GM23338 (cell line): ENCODE results near the gene ACOD1. TPM values are rescaled to one million over a fixed set of nuclear protein-coding genes. Genes with fewer than 3 reads are reported as not detected.

Source experiments
- ATAC-seq: fragments of 200-7000 bp; cut with Tn5 transposase; 3 replicates; pipeline ENCODE4 v1.9.1; 2020
- DNase-seq: peaks from one replicate; pipeline ENCODE4 v3.0.0-alpha.2; 2015; ENCODE audit warnings: low spot score
- H2AFZ ChIP-seq: fragments of 200-600 bp; sonication (generic); 2 replicates; pipeline ENCODE4 v1.8.0; 2016; ENCODE audit warnings: antibody characterized with exemption, mild to moderate bottlenecking, moderate library complexity
- H3F3A ChIP-seq: fragments of 200-600 bp; sonication (generic); replicated peaks from 2 replicates; pipeline ENCODE4 v1.8.0; 2017; ENCODE audit warnings: antibody characterized with exemption, mixed run types, low read depth
- H3K27ac ChIP-seq: fragments of 200-600 bp; sonication (generic); 2 replicates; pipeline ENCODE4 v1.6.1; 2016; ENCODE audit warnings: low read depth
- H3K27me3 ChIP-seq: fragments of 200-600 bp; sonication (generic); 2 replicates; pipeline ENCODE4 v1.8.0; 2016; ENCODE audit warnings: mild to moderate bottlenecking, mixed run types, moderate library complexity; ENCODE audit not compliant: insufficient read depth
- H3K36me3 ChIP-seq: fragments of 200-600 bp; sonication (generic); 2 replicates; pipeline ENCODE4 v1.8.0; 2016; ENCODE audit warnings: mild to moderate bottlenecking; ENCODE audit not compliant: insufficient read depth
- H3K4me1 ChIP-seq: fragments of 200-600 bp; sonication (generic); 2 replicates; pipeline ENCODE4 v1.8.0; 2016; ENCODE audit warnings: mild to moderate bottlenecking, moderate library complexity; ENCODE audit not compliant: insufficient read depth
- H3K4me2 ChIP-seq: fragments of 200-600 bp; sonication (generic); 2 replicates; pipeline ENCODE4 v1.7.1; 2017; ENCODE audit warnings: mixed run types
- H3K4me3 ChIP-seq: fragments of 200-600 bp; sonication (generic); 2 replicates; pipeline ENCODE4 v1.6.1; 2016; ENCODE audit warnings: mixed run types
- H3K79me2 ChIP-seq: fragments of 200-600 bp; sonication (generic); replicated peaks from 2 replicates; pipeline ENCODE4 v1.8.0; 2017; ENCODE audit warnings: mild to moderate bottlenecking; ENCODE audit not compliant: insufficient read depth
- H3K9me2 ChIP-seq: fragments of 200-600 bp; sonication (generic); 2 replicates; pipeline ENCODE4 v1.8.0; 2017; ENCODE audit not compliant: insufficient read depth
- H4K20me1 ChIP-seq: fragments of 200-600 bp; sonication (generic); replicated peaks from 2 replicates; pipeline ENCODE4 v1.8.0; 2017; ENCODE audit warnings: mild to moderate bottlenecking; ENCODE audit not compliant: insufficient read depth
- H3K27ac Mint-ChIP-seq: 2 replicates; pipeline ENCODE4 v1.8.0; 2020; ENCODE audit warnings: inconsistent platforms, mild to moderate bottlenecking, moderate library complexity, mixed read lengths
- H3K27me3 Mint-ChIP-seq: 3 replicates; pipeline ENCODE4 v1.8.0; 2022; ENCODE audit warnings: low read depth, mild to moderate bottlenecking, moderate library complexity, mixed read lengths, inconsistent platforms; ENCODE audit not compliant: insufficient read depth, poor library complexity
- H3K36me3 Mint-ChIP-seq: 3 replicates; pipeline ENCODE4 v1.8.0; 2021; ENCODE audit warnings: low read depth, mild to moderate bottlenecking, inconsistent platforms, moderate library complexity, mixed read lengths
- H3K4me1 Mint-ChIP-seq: 3 replicates; pipeline ENCODE4 v1.8.0; 2020; ENCODE audit warnings: mild to moderate bottlenecking, inconsistent platforms, mixed read lengths
- H3K4me3 Mint-ChIP-seq: 3 replicates; pipeline ENCODE4 v1.8.0; 2021; ENCODE audit warnings: moderate library complexity, mild to moderate bottlenecking, inconsistent platforms, mixed read lengths
- H3K9me3 Mint-ChIP-seq: 3 replicates; pipeline ENCODE4 v1.8.0; 2020; ENCODE audit warnings: moderate library complexity, mild to moderate bottlenecking, inconsistent platforms, mixed read lengths
- CREB1 ChIP-seq: fragments of 250-450 bp; sonication (Bioruptor Pico); IDR thresholded peaks from 2 replicates; pipeline ENCODE4 v1.5.0; 2020; ENCODE audit warnings: low read depth, mild to moderate bottlenecking, moderate library complexity
- EZH2 ChIP-seq: fragments of 200-600 bp; sonication (generic); IDR thresholded peaks from one replicate; pipeline ENCODE4 v1.8.0; 2017; ENCODE audit warnings: antibody characterized with exemption, mild to moderate bottlenecking, low read depth; ENCODE audit not compliant: unreplicated experiment
- EZH2phosphoT487 ChIP-seq: fragments of 200-600 bp; sonication (generic); IDR thresholded peaks from one replicate; pipeline ENCODE4 v1.8.1; 2018; ENCODE audit warnings: antibody characterized with exemption; ENCODE audit not compliant: unreplicated experiment
- JUNB ChIP-seq: IDR thresholded peaks from one replicate; pipeline ENCODE4 v1.6.1; 2016; ENCODE audit warnings: antibody characterized with exemption; ENCODE audit not compliant: unreplicated experiment
- NANOG ChIP-seq: IDR thresholded peaks from 2 replicates; pipeline ENCODE4 v1.6.1; 2016; ENCODE audit warnings: antibody characterized with exemption, borderline replicate concordance
- POLR2AphosphoS5 ChIP-seq: IDR thresholded peaks from 2 replicates; pipeline ENCODE4 v1.6.1; 2016; ENCODE audit warnings: antibody characterized with exemption, low read depth
- STAT1 ChIP-seq: IDR thresholded peaks from one replicate; pipeline ENCODE4 v1.6.1; 2016; ENCODE audit warnings: antibody characterized with exemption; ENCODE audit not compliant: unreplicated experiment
- ZNF114 ChIP-seq: fragments of 250-450 bp; sonication (Bioruptor Pico); IDR thresholded peaks from 2 replicates; pipeline ENCODE4 v1.5.0; 2020; ENCODE audit warnings: mild to moderate bottlenecking, moderate library complexity
- polyA plus RNA-seq: library from polyadenylated mRNA; unstranded; fragments of >200 nt; fragmentation: Nextera tagmentation; extraction: Ambion mirVana; gene quantifications from 2 replicates; pipeline ENCODE4 v1.2.1, GENCODE V29; 2016
- total RNA-seq: library from RNA; depleted of rRNA; stranded (reverse); fragments of >200 nt; shearing (Covaris generic); gene quantifications from 2 replicates; pipeline ENCODE4 v1.2.3, GENCODE V29; 2014
- TF ChIP-seq, protein P1 (sequence below): IDR thresholded peaks from one replicate; pipeline ENCODE4 v1.6.1; 2018; ENCODE audit warnings: antibody characterized with exemption; ENCODE audit not compliant: unreplicated experiment
- TF ChIP-seq, protein P2 (sequence below), 2 experiments: fragments of 200-600 bp in 1 of 2; sonication (generic) in 1 of 2; conservative IDR thresholded peaks; 2 replicates each; pipeline versions ENCODE4 v1.5.1 to v1.6.1; 2016 to 2017; ENCODE audit warnings: antibody characterized with exemption in 2 of 2, low read depth in 2 of 2, mild to moderate bottlenecking in 2 of 2, moderate library complexity in 1 of 2
- TF ChIP-seq, protein P3 (sequence below): IDR thresholded peaks from 2 replicates; pipeline ENCODE4 v1.6.1; 2016; ENCODE audit warnings: antibody characterized with exemption
- TF ChIP-seq, protein P4 (sequence below): fragments of 250-450 bp; sonication (Bioruptor Pico); IDR thresholded peaks from 2 replicates; pipeline ENCODE4 v1.5.0; 2020; ENCODE audit warnings: mild to moderate bottlenecking, moderate library complexity

Gene ACOD1
- total and polyA plus RNA-seq, 2 experiments from 2014 or later: not detected

DNA sequence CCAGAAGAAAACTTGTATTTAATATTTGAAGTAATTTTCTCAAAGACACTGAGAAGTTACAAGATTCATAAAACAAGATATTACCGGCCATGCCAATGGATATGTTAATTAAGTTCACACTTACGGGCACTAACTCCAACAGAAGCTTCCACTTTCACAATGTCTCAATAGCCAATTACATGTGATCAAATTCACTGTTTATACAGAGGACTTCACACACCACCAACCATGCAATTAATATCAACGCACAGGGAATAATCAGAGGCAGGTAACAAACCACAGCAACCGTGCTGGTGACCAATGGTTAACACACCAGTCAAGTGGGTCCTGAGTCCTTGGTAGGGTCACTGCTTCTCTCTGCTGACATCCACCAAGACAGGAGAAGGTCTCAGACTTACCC lies 5.9 kb upstream of the ACOD1 start:
- Mint-ChIP-seq H3K36me3 (no peaks in the 10 kb centered on the region), H3K27ac (no peak overlapping the region), H3K4me3 (no peak overlapping the region), H3K9me3 (no peaks in the 10 kb centered on the region), H3K27me3 (no peaks in the 10 kb centered on the region), H3K4me1 (no peaks in the 10 kb centered on the region)
- no peaks in the 10 kb centered on the region for H3K27me3 ChIP-seq
- H3F3A ChIP-seq: no peaks in the 10 kb centered on the region
- no peak overlapping the region for H3K4me2 ChIP-seq
- H3K4me3 ChIP-seq: no peak overlapping the region
- H2AFZ ChIP-seq: no peak overlapping the region
- ATAC-seq: no peak
- H3K27ac ChIP-seq: no peak overlapping the region
- H4K20me1 ChIP-seq: no peaks in the 10 kb centered on the region
- DNase-seq: no peak
- no peaks in the 10 kb centered on the region for H3K4me1 ChIP-seq
- no peaks in the 10 kb centered on the region for H3K79me2 ChIP-seq
- H3K9me2 ChIP-seq: 0 out of 2 replicates have a peak, but pooled peaks cover 3% of the 10 kb centered on the region
- no peaks in the 10 kb centered on the region for H3K36me3 ChIP-seq
- TF ChIP-seq NANOG: no peak
- no peak for TF ChIP-seq EZH2
- TF ChIP-seq, protein P1, sequence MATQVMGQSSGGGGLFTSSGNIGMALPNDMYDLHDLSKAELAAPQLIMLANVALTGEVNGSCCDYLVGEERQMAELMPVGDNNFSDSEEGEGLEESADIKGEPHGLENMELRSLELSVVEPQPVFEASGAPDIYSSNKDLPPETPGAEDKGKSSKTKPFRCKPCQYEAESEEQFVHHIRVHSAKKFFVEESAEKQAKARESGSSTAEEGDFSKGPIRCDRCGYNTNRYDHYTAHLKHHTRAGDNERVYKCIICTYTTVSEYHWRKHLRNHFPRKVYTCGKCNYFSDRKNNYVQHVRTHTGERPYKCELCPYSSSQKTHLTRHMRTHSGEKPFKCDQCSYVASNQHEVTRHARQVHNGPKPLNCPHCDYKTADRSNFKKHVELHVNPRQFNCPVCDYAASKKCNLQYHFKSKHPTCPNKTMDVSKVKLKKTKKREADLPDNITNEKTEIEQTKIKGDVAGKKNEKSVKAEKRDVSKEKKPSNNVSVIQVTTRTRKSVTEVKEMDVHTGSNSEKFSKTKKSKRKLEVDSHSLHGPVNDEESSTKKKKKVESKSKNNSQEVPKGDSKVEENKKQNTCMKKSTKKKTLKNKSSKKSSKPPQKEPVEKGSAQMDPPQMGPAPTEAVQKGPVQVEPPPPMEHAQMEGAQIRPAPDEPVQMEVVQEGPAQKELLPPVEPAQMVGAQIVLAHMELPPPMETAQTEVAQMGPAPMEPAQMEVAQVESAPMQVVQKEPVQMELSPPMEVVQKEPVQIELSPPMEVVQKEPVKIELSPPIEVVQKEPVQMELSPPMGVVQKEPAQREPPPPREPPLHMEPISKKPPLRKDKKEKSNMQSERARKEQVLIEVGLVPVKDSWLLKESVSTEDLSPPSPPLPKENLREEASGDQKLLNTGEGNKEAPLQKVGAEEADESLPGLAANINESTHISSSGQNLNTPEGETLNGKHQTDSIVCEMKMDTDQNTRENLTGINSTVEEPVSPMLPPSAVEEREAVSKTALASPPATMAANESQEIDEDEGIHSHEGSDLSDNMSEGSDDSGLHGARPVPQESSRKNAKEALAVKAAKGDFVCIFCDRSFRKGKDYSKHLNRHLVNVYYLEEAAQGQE: no peak
- TF ChIP-seq, protein P2, sequence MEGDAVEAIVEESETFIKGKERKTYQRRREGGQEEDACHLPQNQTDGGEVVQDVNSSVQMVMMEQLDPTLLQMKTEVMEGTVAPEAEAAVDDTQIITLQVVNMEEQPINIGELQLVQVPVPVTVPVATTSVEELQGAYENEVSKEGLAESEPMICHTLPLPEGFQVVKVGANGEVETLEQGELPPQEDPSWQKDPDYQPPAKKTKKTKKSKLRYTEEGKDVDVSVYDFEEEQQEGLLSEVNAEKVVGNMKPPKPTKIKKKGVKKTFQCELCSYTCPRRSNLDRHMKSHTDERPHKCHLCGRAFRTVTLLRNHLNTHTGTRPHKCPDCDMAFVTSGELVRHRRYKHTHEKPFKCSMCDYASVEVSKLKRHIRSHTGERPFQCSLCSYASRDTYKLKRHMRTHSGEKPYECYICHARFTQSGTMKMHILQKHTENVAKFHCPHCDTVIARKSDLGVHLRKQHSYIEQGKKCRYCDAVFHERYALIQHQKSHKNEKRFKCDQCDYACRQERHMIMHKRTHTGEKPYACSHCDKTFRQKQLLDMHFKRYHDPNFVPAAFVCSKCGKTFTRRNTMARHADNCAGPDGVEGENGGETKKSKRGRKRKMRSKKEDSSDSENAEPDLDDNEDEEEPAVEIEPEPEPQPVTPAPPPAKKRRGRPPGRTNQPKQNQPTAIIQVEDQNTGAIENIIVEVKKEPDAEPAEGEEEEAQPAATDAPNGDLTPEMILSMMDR (conservative IDR thresholded peaks at IDR 0.05; ENCODE audit: low read depth in 2 of 2): no peak
- TF ChIP-seq, protein P3, sequence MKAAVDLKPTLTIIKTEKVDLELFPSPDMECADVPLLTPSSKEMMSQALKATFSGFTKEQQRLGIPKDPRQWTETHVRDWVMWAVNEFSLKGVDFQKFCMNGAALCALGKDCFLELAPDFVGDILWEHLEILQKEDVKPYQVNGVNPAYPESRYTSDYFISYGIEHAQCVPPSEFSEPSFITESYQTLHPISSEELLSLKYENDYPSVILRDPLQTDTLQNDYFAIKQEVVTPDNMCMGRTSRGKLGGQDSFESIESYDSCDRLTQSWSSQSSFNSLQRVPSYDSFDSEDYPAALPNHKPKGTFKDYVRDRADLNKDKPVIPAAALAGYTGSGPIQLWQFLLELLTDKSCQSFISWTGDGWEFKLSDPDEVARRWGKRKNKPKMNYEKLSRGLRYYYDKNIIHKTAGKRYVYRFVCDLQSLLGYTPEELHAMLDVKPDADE: no peak
- no peak for TF ChIP-seq EZH2phosphoT487
- no peak for TF ChIP-seq ZNF114 (CRISPR knock-in tag)
- no peak for TF ChIP-seq STAT1
- TF ChIP-seq JUNB: no peak
- TF ChIP-seq, protein P4, sequence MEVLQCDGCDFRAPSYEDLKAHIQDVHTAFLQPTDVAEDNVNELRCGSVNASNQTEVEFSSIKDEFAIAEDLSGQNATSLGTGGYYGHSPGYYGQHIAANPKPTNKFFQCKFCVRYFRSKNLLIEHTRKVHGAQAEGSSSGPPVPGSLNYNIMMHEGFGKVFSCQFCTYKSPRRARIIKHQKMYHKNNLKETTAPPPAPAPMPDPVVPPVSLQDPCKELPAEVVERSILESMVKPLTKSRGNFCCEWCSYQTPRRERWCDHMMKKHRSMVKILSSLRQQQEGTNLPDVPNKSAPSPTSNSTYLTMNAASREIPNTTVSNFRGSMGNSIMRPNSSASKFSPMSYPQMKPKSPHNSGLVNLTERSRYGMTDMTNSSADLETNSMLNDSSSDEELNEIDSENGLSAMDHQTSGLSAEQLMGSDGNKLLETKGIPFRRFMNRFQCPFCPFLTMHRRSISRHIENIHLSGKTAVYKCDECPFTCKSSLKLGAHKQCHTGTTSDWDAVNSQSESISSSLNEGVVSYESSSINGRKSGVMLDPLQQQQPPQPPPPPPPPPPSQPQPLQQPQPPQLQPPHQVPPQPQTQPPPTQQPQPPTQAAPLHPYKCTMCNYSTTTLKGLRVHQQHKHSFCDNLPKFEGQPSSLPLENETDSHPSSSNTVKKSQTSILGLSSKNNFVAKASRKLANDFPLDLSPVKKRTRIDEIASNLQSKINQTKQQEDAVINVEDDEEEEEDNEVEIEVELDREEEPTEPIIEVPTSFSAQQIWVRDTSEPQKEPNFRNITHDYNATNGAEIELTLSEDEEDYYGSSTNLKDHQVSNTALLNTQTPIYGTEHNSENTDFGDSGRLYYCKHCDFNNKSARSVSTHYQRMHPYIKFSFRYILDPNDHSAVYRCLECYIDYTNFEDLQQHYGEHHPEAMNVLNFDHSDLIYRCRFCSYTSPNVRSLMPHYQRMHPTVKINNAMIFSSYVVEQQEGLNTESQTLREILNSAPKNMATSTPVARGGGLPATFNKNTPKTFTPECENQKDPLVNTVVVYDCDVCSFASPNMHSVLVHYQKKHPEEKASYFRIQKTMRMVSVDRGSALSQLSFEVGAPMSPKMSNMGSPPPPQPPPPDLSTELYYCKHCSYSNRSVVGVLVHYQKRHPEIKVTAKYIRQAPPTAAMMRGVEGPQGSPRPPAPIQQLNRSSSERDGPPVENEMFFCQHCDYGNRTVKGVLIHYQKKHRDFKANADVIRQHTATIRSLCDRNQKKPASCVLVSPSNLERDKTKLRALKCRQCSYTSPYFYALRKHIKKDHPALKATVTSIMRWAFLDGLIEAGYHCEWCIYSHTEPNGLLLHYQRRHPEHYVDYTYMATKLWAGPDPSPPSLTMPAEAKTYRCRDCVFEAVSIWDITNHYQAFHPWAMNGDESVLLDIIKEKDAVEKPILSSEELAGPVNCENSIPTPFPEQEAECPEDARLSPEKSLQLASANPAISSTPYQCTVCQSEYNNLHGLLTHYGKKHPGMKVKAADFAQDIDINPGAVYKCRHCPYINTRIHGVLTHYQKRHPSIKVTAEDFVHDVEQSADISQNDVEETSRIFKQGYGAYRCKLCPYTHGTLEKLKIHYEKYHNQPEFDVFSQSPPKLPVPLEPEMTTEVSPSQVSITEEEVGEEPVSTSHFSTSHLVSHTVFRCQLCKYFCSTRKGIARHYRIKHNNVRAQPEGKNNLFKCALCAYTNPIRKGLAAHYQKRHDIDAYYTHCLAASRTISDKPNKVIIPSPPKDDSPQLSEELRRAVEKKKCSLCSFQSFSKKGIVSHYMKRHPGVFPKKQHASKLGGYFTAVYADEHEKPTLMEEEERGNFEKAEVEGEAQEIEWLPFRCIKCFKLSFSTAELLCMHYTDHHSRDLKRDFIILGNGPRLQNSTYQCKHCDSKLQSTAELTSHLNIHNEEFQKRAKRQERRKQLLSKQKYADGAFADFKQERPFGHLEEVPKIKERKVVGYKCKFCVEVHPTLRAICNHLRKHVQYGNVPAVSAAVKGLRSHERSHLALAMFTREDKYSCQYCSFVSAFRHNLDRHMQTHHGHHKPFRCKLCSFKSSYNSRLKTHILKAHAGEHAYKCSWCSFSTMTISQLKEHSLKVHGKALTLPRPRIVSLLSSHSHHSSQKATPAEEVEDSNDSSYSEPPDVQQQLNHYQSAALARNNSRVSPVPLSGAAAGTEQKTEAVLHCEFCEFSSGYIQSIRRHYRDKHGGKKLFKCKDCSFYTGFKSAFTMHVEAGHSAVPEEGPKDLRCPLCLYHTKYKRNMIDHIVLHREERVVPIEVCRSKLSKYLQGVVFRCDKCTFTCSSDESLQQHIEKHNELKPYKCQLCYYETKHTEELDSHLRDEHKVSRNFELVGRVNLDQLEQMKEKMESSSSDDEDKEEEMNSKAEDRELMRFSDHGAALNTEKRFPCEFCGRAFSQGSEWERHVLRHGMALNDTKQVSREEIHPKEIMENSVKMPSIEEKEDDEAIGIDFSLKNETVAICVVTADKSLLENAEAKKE (CRISPR knock-in tag): no peak
- no peak for TF ChIP-seq CREB1
- no peak for TF ChIP-seq POLR2AphosphoS5
